ENCODE data around the gene EPB41L2. TPM values are rescaled to one million over a fixed set of nuclear protein-coding genes. Genes with fewer than 3 reads are reported as not detected.
A peak's percentile ranks its signal among the peaks of the same experiment; 100 is the strongest.

The EPB41L2 gene
- total RNA-seq, 1 experiment from 2014 or later: 106 TPM

- TF ChIP-seq ZNF532 (CRISPR knock-in tag; IDR thresholded peaks at IDR 0.05; ENCODE audit: borderline replicate concordance) (no peak), ZNF425 (CRISPR knock-in tag; conservative IDR thresholded peaks at IDR 0.05) (no peak), ATF6 (CRISPR knock-in tag; IDR thresholded peaks at IDR 0.05) (no peak), FOXK1 (CRISPR knock-in tag; IDR thresholded peaks at IDR 0.05) (no peak), STAT6 (CRISPR knock-in tag; conservative IDR thresholded peaks at IDR 0.05; ENCODE audit: low read depth) (no peak), ATF3 (CRISPR knock-in tag; conservative IDR thresholded peaks at IDR 0.05) (no peak), HMGA2 (CRISPR knock-in tag; IDR thresholded peaks at IDR 0.05) (no peak), SMAD4 (CRISPR knock-in tag; IDR thresholded peaks at IDR 0.05) (no peak), JUN (CRISPR knock-in tag; IDR thresholded peaks at IDR 0.05) (no peak), ZNF232 (CRISPR knock-in tag; IDR thresholded peaks at IDR 0.05) (no peak)
Measured at GRCh38 chr6:130995783-130996447, 67.1 kb downstream of the EPB41L2 start (continued).

GRCh38 chr6:130994319-130995097 is 68.5 kb downstream of the EPB41L2 start:
- Mint-ChIP-seq H3K4me1 (peaks cover 64% of the 10 kb centered on the region), H3K27me3 (ENCODE audit: low read depth) (no peaks in the 10 kb centered on the region), H3K4me3 (no peak overlapping the region), H3K27ac (peak overlapping the region; percentile 64; the same call in 1 of the 2 replicates), H3K9me3 (peaks cover 3% of the 10 kb centered on the region; the same call in 1 of the 2 replicates), H3K36me3 (no peaks in the 10 kb centered on the region)
- DNase-seq (ENCODE audit: low spot score): no peak
- ChIA-PET POLR2A (no interaction called here), CTCF (no interaction called here)
- ATAC-seq: no peak
- TF ChIP-seq FOXP1 (CRISPR knock-in tag; IDR thresholded peaks at IDR 0.05; ENCODE audit: borderline replicate concordance): no peak
- no peak for TF ChIP-seq ZNF281 (CRISPR knock-in tag; IDR thresholded peaks at IDR 0.05)
- no peak for TF ChIP-seq STAT6 (CRISPR knock-in tag; conservative IDR thresholded peaks at IDR 0.05; ENCODE audit: low read depth)
- TF ChIP-seq USF2 (CRISPR knock-in tag; IDR thresholded peaks at IDR 0.05): no peak
- TF ChIP-seq GTF2I (CRISPR knock-in tag; conservative IDR thresholded peaks at IDR 0.05): no peak
